MV-4-11 (cell line): ENCODE measurements around the gene ADGRA3.

Source experiments
- DNase-seq: peaks from one replicate; lab custom pipeline; 2025; lab: John Stamatoyannopoulos, UW

The ADGRA3 gene

GRCh38 chr4:22440999-22441398 lies 74.9 kb downstream of the ADGRA3 start:
- DNase-seq: no peak

GRCh38 chr4:22439947-22440346 lies 75.9 kb downstream of the ADGRA3 start:
- no peak for DNase-seq

GRCh38 chr4:22435652-22436051 lies 80.2 kb downstream of the ADGRA3 start:
- no peak for DNase-seq

GRCh38 chr4:22434895-22435294 lies 81.0 kb downstream of the ADGRA3 start:
- DNase-seq: peak; percentile 33

- DNase-seq: no peak
Observed at GRCh38 chr4:22430626-22431025, 85.2 kb downstream of the ADGRA3 start.

GRCh38 chr4:22428441-22428840 lies 87.4 kb downstream of the ADGRA3 start:
- no peak for DNase-seq

GRCh38 chr4:22427675-22428074 lies 88.2 kb downstream of the ADGRA3 start:
- DNase-seq: no peak

GRCh38 chr4:22420291-22420690 lies 95.6 kb downstream of the ADGRA3 start:
- no peak for DNase-seq

GRCh38 chr4:22417408-22417807 lies 98.5 kb downstream of the ADGRA3 start:
- DNase-seq: no peak

GRCh38 chr4:22416403-22416802 lies 99.5 kb downstream of the ADGRA3 start:
- DNase-seq: no peak

- peak; percentile 77 for DNase-seq
Observed at GRCh38 chr4:22414833-22415232, 101.0 kb downstream of the ADGRA3 start.

GRCh38 chr4:22413471-22413870 lies 102.4 kb downstream of the ADGRA3 start:
- DNase-seq: peak; percentile 66

GRCh38 chr4:22412013-22412412 lies 103.9 kb downstream of the ADGRA3 start:
- no peak for DNase-seq

- no peak for DNase-seq
Observed at GRCh38 chr4:22410645-22411247, 105.1 kb downstream of the ADGRA3 start.

GRCh38 chr4:22408474-22408873 lies 107.4 kb downstream of the ADGRA3 start:
- DNase-seq: no peak

- DNase-seq: no peak
Observed at GRCh38 chr4:22407361-22407760, 108.5 kb downstream of the ADGRA3 start.

- no peak for DNase-seq
Observed at GRCh38 chr4:22398671-22399070, 117.2 kb downstream of the ADGRA3 start.

- no peak for DNase-seq
Observed at GRCh38 chr4:22391551-22391950, 124.3 kb downstream of the ADGRA3 start.

- peak; percentile 66 for DNase-seq
Observed at GRCh38 chr4:22389240-22389870, 126.5 kb downstream of the ADGRA3 start.

- no peak for DNase-seq
Observed at GRCh38 chr4:22385611-22386011, 130.3 kb downstream of the ADGRA3 start.

- no peak for DNase-seq
Observed at GRCh38 chr4:22384154-22384553, 131.7 kb downstream of the ADGRA3 start.

GRCh38 chr4:22382216-22382615 lies 133.7 kb downstream of the ADGRA3 start:
- DNase-seq: peak; percentile 84

- DNase-seq: no peak
Observed at GRCh38 chr4:22372986-22373385, 142.9 kb downstream of the ADGRA3 start.
